Body of pancreas (tissue), 4 donors: ENCODE measurements around the gene KNCN. TPM values are rescaled to one million over a fixed set of nuclear protein-coding genes. Genes with fewer than 3 reads are reported as not detected.

ENCODE experiments used
- ATAC-seq: fragments of 150-250 bp; one replicate; pipeline ENCODE4 v1.9.1; 2016
- DNase-seq, 4 donors: peaks; one replicate each; pipeline ENCODE4 v3.0.0-alpha.2; 2019
- H3K27ac ChIP-seq, 4 donors: fragments of 200-600 bp; sonication (generic); 1 replicate in 3 of 4; 2 replicates in 1 of 4; pipeline versions ENCODE4 v1.5.1 to v1.6.1; 2016 to 2019; ENCODE audit warnings: mild to moderate bottlenecking in 1 of 4, mixed read lengths in 1 of 4, moderate library complexity in 1 of 4
- H3K27me3 ChIP-seq, 2 donors: fragments of 200-600 bp; sonication (generic); one replicate each; pipeline ENCODE4 v1.6.0; 2016; ENCODE audit warnings: mild to moderate bottlenecking in 1 of 2
- H3K36me3 ChIP-seq, 2 donors: fragments of 200-600 bp; sonication (generic); replicated peaks in 1 of 2; 2 replicates each; pipeline ENCODE4 v1.5.1; 2016; ENCODE audit warnings: low read depth in 2 of 2; ENCODE audit not compliant: insufficient read depth in 1 of 2
- H3K4me1 ChIP-seq: fragments of 200-600 bp; sonication (generic); one replicate; pipeline ENCODE4 v1.6.0; 2016
- H3K4me3 ChIP-seq, 2 donors: fragments of 200-600 bp; sonication (generic); 1 replicate in 1 of 2; 2 replicates in 1 of 2; pipeline ENCODE4 v1.5.1; 2016 to 2019
- H3K9me3 ChIP-seq, 3 donors: fragments of 200-600 bp; sonication (generic); 1 replicate in 2 of 3; 2 replicates in 1 of 3; pipeline ENCODE4 v1.5.1; 2016
- CTCF ChIP-seq, 7 experiments: fragments of 450-650 bp in 4 of 7; fragments of 200-600 bp in 3 of 7; sonication (generic) in 3 of 7; IDR thresholded peaks; one replicate each; pipeline ENCODE4 v1.5.1; 2016 to 2019; ENCODE audit warnings: antibody characterized with exemption in 7 of 7
- POLR2A ChIP-seq, 3 donors: fragments of 450-650 bp; IDR thresholded peaks; one replicate each; pipeline ENCODE4 v1.6.1; 2016; ENCODE audit warnings: antibody characterized with exemption in 3 of 3, mild to moderate bottlenecking in 2 of 3
- WGBS, 2 donors: methylation state at CpG; one replicate each; pipeline ENCODE4 v1.1.5; 2017; 5-methylcytosine and 5-hydroxymethylcytosine counted together
- intact Hi-C: fragments of 100-400 bp; cut with DNase I; formaldehyde crosslinking; loops from one replicate; pipeline ENCODE4 v1.15.1; 2023
- total RNA-seq, 2 donors: library from RNA; depleted of rRNA; stranded (reverse); fragments of >200 nt; gene quantifications; one replicate each; pipeline ENCODE4 v1.1.0, GENCODE V29; 2016

The KNCN gene
- total RNA-seq, 2 donors from 2014 or later: not detected

DNA sequence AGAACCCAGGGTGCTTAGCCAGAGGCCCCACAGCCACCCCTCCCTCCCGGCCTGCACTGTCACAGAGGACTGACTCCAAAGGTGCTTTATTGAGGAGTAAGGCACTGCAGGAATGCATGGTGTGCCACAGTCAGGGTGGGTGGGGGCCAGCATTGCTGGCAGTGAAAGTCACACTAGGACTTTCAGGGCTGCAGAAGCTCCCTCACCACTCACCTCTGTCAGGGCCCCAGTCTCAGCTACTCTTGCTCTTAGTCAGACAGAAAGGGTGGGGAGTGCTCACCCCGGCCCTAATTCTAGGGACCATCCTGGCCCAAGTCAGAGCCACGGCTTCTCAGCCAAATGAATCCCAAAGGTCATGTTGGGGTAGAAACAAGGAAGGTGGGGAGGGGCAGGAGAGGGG is 19.4 kb downstream of the KNCN start:
- intact Hi-C loops: no loop called here
- WGBS, 2 donors: 59 to 83% methylated on average over 1 to 3 of the region's 3 CpGs

DNA sequence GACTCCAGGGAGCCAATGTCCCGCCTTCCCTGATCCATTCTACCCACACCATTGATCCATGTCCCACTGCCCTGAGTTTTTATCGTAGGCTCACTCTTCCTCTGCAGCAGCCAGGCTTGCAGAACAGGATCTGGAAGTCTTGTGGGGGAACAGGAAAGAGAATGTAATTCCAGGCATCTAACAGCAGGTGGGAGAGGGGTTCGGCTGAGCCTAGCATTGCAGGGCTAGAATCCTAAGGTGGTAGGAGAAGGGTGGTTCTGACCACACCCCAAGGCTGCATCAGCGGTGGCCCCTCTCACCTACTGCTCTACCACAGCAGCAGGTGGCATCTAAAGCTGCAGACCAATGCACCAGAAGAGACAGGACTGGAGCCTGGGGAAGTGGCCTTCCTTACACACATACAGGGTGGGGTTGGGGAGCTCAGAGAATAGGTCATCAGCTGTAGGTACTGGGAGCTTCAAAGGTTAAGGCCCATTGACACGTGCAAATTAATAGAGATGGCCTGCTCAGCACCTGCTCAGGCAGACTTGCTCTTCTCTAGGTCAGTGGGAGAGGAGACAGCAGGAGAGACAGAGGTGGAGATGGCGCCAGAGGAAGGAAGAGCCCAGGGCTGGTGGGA is 20.5 kb downstream of the KNCN start:
- ATAC-seq (no peak), DNase-seq (no peak)
- Histone ChIP-seq H3K9me3 (no peaks in the 10 kb centered on the region), H3K4me3 (no peak overlapping the region), H3K27me3 (no peaks in the 10 kb centered on the region), H3K36me3 (no peaks in the 10 kb centered on the region), H3K27ac (no peak overlapping the region), H3K4me1 (peaks cover 12% of the 10 kb centered on the region)
- intact Hi-C loops: no loop called here
- WGBS, 2 donors: 62 to 63% methylated on average over 6 of the region's 6 CpGs
- TF ChIP-seq POLR2A (IDR thresholded peaks at IDR 0.05) (no peak), CTCF (IDR thresholded peaks at IDR 0.05) (no peak)

More for the DNA sequence above, 19.4 kb downstream of the KNCN start:
- Histone ChIP-seq H3K4me3 (no peak overlapping the region), H3K36me3 (no peaks in the 10 kb centered on the region), H3K27me3 (no peaks in the 10 kb centered on the region), H3K9me3 (no peaks in the 10 kb centered on the region), H3K27ac (no peak overlapping the region), H3K4me1 (peaks cover 12% of the 10 kb centered on the region)
- DNase-seq: no peak
- ATAC-seq: no peak
- TF ChIP-seq POLR2A (IDR thresholded peaks at IDR 0.05) (no peak), CTCF (IDR thresholded peaks at IDR 0.05) (no peak)

GRCh38 chr1:46530311-46530710 is 21.1 kb downstream of the KNCN start:
- H3K27me3 ChIP-seq: no peaks in the 10 kb centered on the region
- 43 to 48% methylated on average over 2 to 3 of the region's 3 CpGs for WGBS, 2 donors
- H3K9me3 ChIP-seq: no peaks in the 10 kb centered on the region
- TF ChIP-seq POLR2A (IDR thresholded peaks at IDR 0.05): no peak
- no peak for TF ChIP-seq CTCF (IDR thresholded peaks at IDR 0.05)
- ATAC-seq (no peak), DNase-seq (no peak)
- peaks cover 12% of the 10 kb centered on the region for H3K4me1 ChIP-seq
- no peaks in the 10 kb centered on the region for H3K36me3 ChIP-seq
- no peak overlapping the region for H3K4me3 ChIP-seq
- intact Hi-C loops: no loop called here
- no peak overlapping the region for H3K27ac ChIP-seq

DNA sequence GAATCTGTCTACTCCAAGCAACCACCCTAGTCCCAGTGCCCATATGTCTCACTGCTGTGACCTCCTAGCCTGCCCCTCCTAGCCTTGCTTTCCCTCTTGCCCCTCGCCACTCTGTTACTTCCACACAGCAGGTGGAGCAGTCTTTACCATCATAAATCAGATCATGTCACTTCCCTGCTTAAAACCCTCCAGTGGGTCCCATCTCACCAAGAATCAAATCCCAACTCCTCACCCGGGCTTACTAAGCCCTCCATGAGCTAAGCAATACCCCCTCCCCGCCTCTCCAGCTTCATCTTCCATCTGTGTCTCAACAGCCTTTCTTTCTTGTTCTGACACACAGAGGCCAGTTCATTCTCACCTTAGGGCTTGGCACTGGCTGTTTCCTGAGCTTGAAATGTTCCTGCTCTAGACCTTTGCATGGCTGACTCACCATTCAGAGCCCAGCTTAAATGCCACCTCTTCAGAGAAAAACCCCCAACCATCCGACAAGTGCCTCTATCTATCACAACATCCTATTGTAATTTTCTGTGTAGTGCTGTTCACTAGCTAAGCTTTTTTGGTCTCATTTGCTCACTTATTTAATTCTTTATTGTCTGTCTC is 22.3 kb downstream of the KNCN start:
- intact Hi-C loops: loop anchor here (5.0 kb wide), 1 partner anchor 52 kb away; no protein-coding TSS in a partner anchor
- TF ChIP-seq POLR2A (IDR thresholded peaks at IDR 0.05) (no peak), CTCF (IDR thresholded peaks at IDR 0.05) (no peak)
- ATAC-seq (no peak), DNase-seq (no peak)
- no peak overlapping the region for H3K27ac ChIP-seq
- no peaks in the 10 kb centered on the region for H3K9me3 ChIP-seq
- H3K36me3 ChIP-seq: no peaks in the 10 kb centered on the region
- H3K27me3 ChIP-seq: no peaks in the 10 kb centered on the region
- H3K4me1 ChIP-seq: peaks cover 12% of the 10 kb centered on the region
- no peak overlapping the region for H3K4me3 ChIP-seq
- WGBS, 2 donors: 43 to 47% methylated on average over 4 of the region's 4 CpGs
